ENCODE measurements around the gene TCF7L1. TPM values are rescaled to one million over a fixed set of nuclear protein-coding genes. Genes with fewer than 3 reads are reported as not detected.

TCF7L1 gene
- total and polyA plus RNA-seq, 2 of the 13 experiments (the other 11 are each of a cell fraction or from before 2014, with no cell fraction given): 0.04 to 0.15 TPM

DNA sequence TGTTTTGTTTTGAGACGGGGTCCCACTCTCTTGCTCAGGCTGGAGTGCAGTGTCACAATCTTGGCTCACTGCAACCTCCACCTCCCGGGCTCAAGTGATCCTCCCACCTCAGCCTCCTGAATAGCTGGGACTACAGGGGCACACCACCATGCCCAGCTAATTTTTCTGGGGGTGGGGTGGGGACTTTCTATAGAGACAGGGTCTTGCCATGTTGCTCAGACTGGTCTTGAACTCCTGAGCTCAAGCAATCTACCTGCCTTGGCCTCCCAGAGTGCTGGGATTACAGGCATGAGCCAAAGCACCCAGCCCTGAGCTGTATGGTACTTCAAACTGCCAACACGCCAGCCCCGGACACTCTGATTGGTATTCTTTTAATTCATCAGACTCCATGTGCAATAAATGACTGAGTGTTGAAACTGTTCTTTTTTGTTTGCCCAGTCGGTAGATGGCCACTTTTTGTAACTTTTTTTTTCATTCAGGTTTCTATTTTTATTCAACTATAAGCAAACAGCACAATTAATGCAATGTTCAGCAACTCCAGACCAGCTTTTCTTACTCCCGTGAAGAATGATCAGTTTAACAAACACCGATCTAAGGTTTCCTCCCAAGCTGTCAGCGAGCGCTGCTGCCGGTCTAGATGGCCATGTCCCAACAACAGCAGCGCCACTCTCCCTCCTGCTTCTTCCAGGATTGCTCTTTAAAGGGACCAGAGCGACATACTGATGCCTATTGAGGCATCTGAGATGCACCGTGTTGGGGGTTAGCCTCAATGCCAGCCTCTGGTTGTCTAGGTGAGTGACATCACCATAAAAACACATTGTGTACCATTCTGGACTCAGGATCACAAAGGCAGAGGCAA, 207.1 kb downstream of the TCF7L1 start:
- no peaks in the 10 kb centered on the region for H3K79me2 ChIP-seq (ENCODE audit: insufficient read depth, low read length)

More for the DNA sequence above, 207.1 kb downstream of the TCF7L1 start:
- 0 out of 2 replicates have a peak, but pooled peaks cover 3% of the 10 kb centered on the region for H3K4me1 ChIP-seq (ENCODE audit: insufficient read depth, low read length)
- no peaks in the 10 kb centered on the region for H3K27me3 ChIP-seq (ENCODE audit: control insufficient read depth in 1 of 2, insufficient read depth in 2 of 2, low read length in 2 of 2)
- no peak overlapping the region for H3K4me3 ChIP-seq (replicated peaks in 1 of 3; ENCODE audit: insufficient read depth in 1 of 3, low read depth in 2 of 3, low read length in 3 of 3)
- no TSS peak for BruUV-seq (replicated peaks)
- no peaks in the 10 kb centered on the region for H4K20me1 ChIP-seq (ENCODE audit: insufficient read depth, low read length)
- ATAC-seq: no peak
- POLR2A ChIA-PET: interaction anchor here (0.9 to 3.3 kb wide), 5 partner anchors 10 to 79 kb away, joined by 3 to 21 read pairs (median 3); partner anchors contain the start of genes ELMOD3, RETSAT, SH2D6 and TGOLN2
- H3K9ac ChIP-seq (ENCODE audit: insufficient read depth, low read depth, low read length): no peak overlapping the region
- in situ Hi-C loops (cut with HindIII; ENCODE audit: extremely low pct_ligation_motif_present, low pct_unique_long_range_greater_than_20kb): no loop called here
- FAIRE-seq: no peak
- WGBS (ENCODE audit: low lambda C conversion rate): 77% methylated on average over 13 of the region's 13 CpGs
- CTCF ChIA-PET (ENCODE audit: low intra/inter-chr PET ratio, low total read pairs): no interaction called here
- H3K36me3 ChIP-seq (replicated peaks in 1 of 2; ENCODE audit: control insufficient read depth in 1 of 2, insufficient read depth in 2 of 2, low read length in 2 of 2): peaks cover 14 to 23% of the 10 kb centered on the region in 2 experiments; a peak in 4 of 5 replicates
- no peaks in the 10 kb centered on the region for H3K9me3 ChIP-seq (ENCODE audit: low read length)
- intact Hi-C loops (cut with micrococcal nuclease; ENCODE audit: unreplicated experiment): no loop called here
- no peak for TF ChIP-seq RXRA (CRISPR knock-in tag; IDR thresholded peaks at IDR 0.05)
- TF ChIP-seq POLR2G (IDR thresholded peaks at IDR 0.05; ENCODE audit: low read depth, low read length): peak; percentile 37
- TF ChIP-seq, protein P1, sequence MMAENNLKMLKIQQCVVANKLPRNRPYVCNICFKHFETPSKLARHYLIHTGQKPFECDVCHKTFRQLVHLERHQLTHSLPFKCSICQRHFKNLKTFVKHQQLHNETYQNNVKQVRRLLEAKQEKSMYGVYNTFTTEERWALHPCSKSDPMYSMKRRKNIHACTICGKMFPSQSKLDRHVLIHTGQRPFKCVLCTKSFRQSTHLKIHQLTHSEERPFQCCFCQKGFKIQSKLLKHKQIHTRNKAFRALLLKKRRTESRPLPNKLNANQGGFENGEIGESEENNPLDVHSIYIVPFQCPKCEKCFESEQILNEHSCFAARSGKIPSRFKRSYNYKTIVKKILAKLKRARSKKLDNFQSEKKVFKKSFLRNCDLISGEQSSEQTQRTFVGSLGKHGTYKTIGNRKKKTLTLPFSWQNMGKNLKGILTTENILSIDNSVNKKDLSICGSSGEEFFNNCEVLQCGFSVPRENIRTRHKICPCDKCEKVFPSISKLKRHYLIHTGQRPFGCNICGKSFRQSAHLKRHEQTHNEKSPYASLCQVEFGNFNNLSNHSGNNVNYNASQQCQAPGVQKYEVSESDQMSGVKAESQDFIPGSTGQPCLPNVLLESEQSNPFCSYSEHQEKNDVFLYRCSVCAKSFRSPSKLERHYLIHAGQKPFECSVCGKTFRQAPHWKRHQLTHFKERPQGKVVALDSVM (CRISPR knock-in tag; IDR thresholded peaks at IDR 0.05): peak; percentile 71; the same call in 1 of the 2 replicates
- 0 out of 2 replicates have a peak, but pooled peaks have one; percentile 66 for TF ChIP-seq PAF1 (CRISPR knock-in tag; IDR thresholded peaks at IDR 0.05)
- no peak overlapping the region for H2AFZ ChIP-seq (ENCODE audit: low read length)
- no peak for DNase-seq (ENCODE audit: low spot score)
- H3K27ac ChIP-seq (ENCODE audit: extremely low read length, insufficient read depth, low read length): no peak overlapping the region
- no peak overlapping the region for H3K4me2 ChIP-seq (ENCODE audit: low read depth, low read length)

All from HepG2 (cell line).